H1 (cell line): ENCODE measurements around the gene PPP4R3A. TPM values are rescaled to one million over a fixed set of nuclear protein-coding genes. Genes with fewer than 3 reads are reported as not detected.

Source experiments
- CTCF ChIA-PET: fragments of 300-600 bp; sonication (Branson Sonifier 250); formaldehyde crosslinking; loops from one replicate; lab custom pipeline; 2021; ENCODE audit not compliant: partially characterized antibody; lab: Charles Lee
- POLR2A ChIA-PET: fragments of 300-600 bp; sonication (Branson Sonifier 250); formaldehyde crosslinking; loops from one replicate; lab custom pipeline; 2021; ENCODE audit warnings: inconsistent platforms; ENCODE audit not compliant: partially characterized antibody; lab: Charles Lee
- DNase-seq, 2 experiments: peaks; one replicate each; pipeline versions ENCODE4 v3.0.0 to v3.0.0-alpha.2; 2010 to 2022; ENCODE audit warnings: low spot score in 2 of 2, low read depth in 1 of 2, mixed read lengths in 1 of 2
- FAIRE-seq: peaks from 2 replicates; lab custom pipeline; 2011; peaks lifted over from hg19 to GRCh38; lab: Jason Lieb, UNC
- H2AFZ ChIP-seq: 2 replicates; pipeline ENCODE4 v1.8.1; 2012; ENCODE audit warnings: low read length, inconsistent platforms
- H2AK5ac ChIP-seq: 2 replicates; pipeline ENCODE4 v1.6.1; 2013; ENCODE audit warnings: low read depth, low read length
- H2BK120ac ChIP-seq: replicated peaks from 2 replicates; pipeline ENCODE3; 2013; ENCODE audit warnings: low read depth, low read length, inconsistent platforms
- H2BK12ac ChIP-seq: 2 replicates; pipeline ENCODE4 v1.6.1; 2013; ENCODE audit warnings: low read depth, low read length
- H2BK15ac ChIP-seq: 2 replicates; pipeline ENCODE4 v1.6.1; 2013; ENCODE audit warnings: low read length
- H2BK20ac ChIP-seq: 2 replicates; pipeline ENCODE4 v1.6.1; 2013; ENCODE audit warnings: low read length
- H2BK5ac ChIP-seq: 2 replicates; pipeline ENCODE4 v1.6.1; 2013; ENCODE audit warnings: low read depth, low read length
- H3K14ac ChIP-seq: 2 replicates; pipeline ENCODE4 v1.6.1; 2013; ENCODE audit warnings: inconsistent platforms; ENCODE audit not compliant: insufficient read length
- H3K18ac ChIP-seq: 2 replicates; pipeline ENCODE4 v1.6.1; 2013; ENCODE audit warnings: low read length; ENCODE audit errors: extremely low read depth
- H3K23ac ChIP-seq: 2 replicates; pipeline ENCODE4 v1.6.1; 2013; ENCODE audit warnings: inconsistent platforms; ENCODE audit not compliant: insufficient read length
- H3K23me2 ChIP-seq: 2 replicates; pipeline ENCODE4 v1.6.1; 2013; ENCODE audit warnings: low read depth, low read length
- H3K27ac ChIP-seq: 2 replicates; pipeline ENCODE4 v1.6.1; 2011; ENCODE audit warnings: low read depth, low read length, inconsistent platforms
- H3K27me3 ChIP-seq, 4 experiments: replicated peaks in 1 of 4; 1 replicate in 1 of 4; 2 replicates in 3 of 4; pipeline versions ENCODE4 v1.6.1 to v1.8.1; 2011 to 2013; ENCODE audit warnings: low read length in 3 of 4, mild to moderate bottlenecking in 3 of 4, inconsistent platforms in 2 of 4, mixed read lengths in 2 of 4, moderate library complexity in 1 of 4; ENCODE audit not compliant: control insufficient read depth in 3 of 4, insufficient read depth in 3 of 4; ENCODE audit errors: extremely low read depth in 1 of 4
- H3K36me3 ChIP-seq, 4 experiments: 2 replicates each; pipeline versions ENCODE4 v1.6.1 to v1.8.1; 2011 to 2013; ENCODE audit warnings: mild to moderate bottlenecking in 4 of 4, low read length in 3 of 4, moderate library complexity in 2 of 4, control low read depth in 1 of 4, inconsistent platforms in 1 of 4; ENCODE audit not compliant: insufficient read depth in 4 of 4, control insufficient read depth in 2 of 4
- H3K4ac ChIP-seq: replicated peaks from 2 replicates; pipeline ENCODE3; 2013; ENCODE audit warnings: low read length, low read depth, mixed read lengths, inconsistent platforms; ENCODE audit not compliant: insufficient read length
- H3K4me1 ChIP-seq, 4 experiments: replicated peaks in 1 of 4; 1 replicate in 1 of 4; 2 replicates in 3 of 4; pipeline versions ENCODE4 v1.6.1 to v1.8.1; 2011 to 2013; ENCODE audit warnings: low read length in 3 of 4, inconsistent platforms in 2 of 4, mixed read lengths in 1 of 4; ENCODE audit not compliant: insufficient read depth in 4 of 4, control insufficient read depth in 3 of 4
- H3K4me2 ChIP-seq, 2 experiments: 2 replicates each; pipeline versions ENCODE4 v1.6.1 to v1.8.1; 2011 to 2013; ENCODE audit warnings: low read depth in 2 of 2, low read length in 2 of 2, control low read depth in 1 of 2, inconsistent platforms in 1 of 2, mild to moderate bottlenecking in 1 of 2; ENCODE audit not compliant: insufficient read depth in 1 of 2
- H3K4me3 ChIP-seq, 4 experiments: fragments of 200-600, 300-600 bp in 1 of 4; sonication (generic), shearing (Covaris generic), sonication (Bioruptor Twin) in 1 of 4; 2 replicates each; pipeline versions ENCODE4 v1.5.1 to v1.8.1; 2011 to 2016; ENCODE audit warnings: low read length in 4 of 4, low read depth in 3 of 4, control low read depth in 2 of 4, inconsistent platforms in 2 of 4, mild to moderate bottlenecking in 2 of 4, mixed read lengths in 1 of 4, moderate library complexity in 1 of 4; ENCODE audit not compliant: insufficient read depth in 2 of 4; ENCODE audit errors: extremely low read depth in 1 of 4
- H3K56ac ChIP-seq: replicated peaks from 2 replicates; pipeline ENCODE3; 2013; ENCODE audit warnings: low read depth, mild to moderate bottlenecking, mixed read lengths, low read length, inconsistent platforms; ENCODE audit not compliant: insufficient read length
- H3K79me1 ChIP-seq: 2 replicates; pipeline ENCODE4 v1.6.1; 2013; ENCODE audit warnings: low read depth, low read length, control low read depth
- H3K79me2 ChIP-seq, 2 experiments: 2 replicates each; pipeline versions ENCODE4 v1.6.1 to v1.8.1; 2012 to 2013; ENCODE audit warnings: low read length in 2 of 2, mild to moderate bottlenecking in 2 of 2, inconsistent platforms in 1 of 2; ENCODE audit not compliant: insufficient read depth in 2 of 2, control insufficient read depth in 1 of 2
- H3K9ac ChIP-seq, 4 experiments: replicated peaks in 1 of 4; 1 replicate in 1 of 4; 2 replicates in 3 of 4; pipeline versions ENCODE4 v1.6.1 to v1.8.1; 2011 to 2013; ENCODE audit warnings: low read depth in 3 of 4, low read length in 3 of 4, control low read depth in 2 of 4, mild to moderate bottlenecking in 2 of 4, moderate library complexity in 2 of 4, inconsistent platforms in 1 of 4; ENCODE audit errors: extremely low read depth in 1 of 4
- H3K9me3 ChIP-seq, 2 experiments: 2 replicates each; pipeline versions ENCODE4 v1.6.1 to v1.8.1; 2012 to 2013; ENCODE audit warnings: mild to moderate bottlenecking in 2 of 2, moderate library complexity in 2 of 2, control low read depth in 1 of 2, inconsistent platforms in 1 of 2, low read depth in 1 of 2, low read length in 1 of 2, mixed read lengths in 1 of 2; ENCODE audit not compliant: insufficient read depth in 2 of 2
- H4K20me1 ChIP-seq, 2 experiments: replicated peaks in 1 of 2; 2 replicates each; pipeline versions ENCODE3 to v1.8.1; 2011 to 2013; ENCODE audit warnings: inconsistent platforms in 2 of 2, low read length in 2 of 2, mild to moderate bottlenecking in 1 of 2; ENCODE audit not compliant: insufficient read depth in 2 of 2, control insufficient read depth in 1 of 2
- H4K5ac ChIP-seq: 2 replicates; pipeline ENCODE4 v1.6.1; 2013; ENCODE audit warnings: low read length, low read depth, mixed read lengths, inconsistent platforms; ENCODE audit not compliant: insufficient read length
- H4K8ac ChIP-seq: 2 replicates; pipeline ENCODE4 v1.8.0; 2013; ENCODE audit warnings: mild to moderate bottlenecking, moderate library complexity, low read length, inconsistent platforms; ENCODE audit not compliant: insufficient read depth; ENCODE audit errors: extremely low read depth
- H4K91ac ChIP-seq: replicated peaks from 2 replicates; pipeline ENCODE3; 2013; ENCODE audit warnings: low read length, mixed read lengths, inconsistent platforms; ENCODE audit not compliant: insufficient read length
- CREB1 ChIP-seq: IDR thresholded peaks from 2 replicates; pipeline ENCODE4 v1.6.1; 2012; ENCODE audit warnings: inconsistent platforms
- MAFK ChIP-seq: IDR thresholded peaks from 2 replicates; pipeline ENCODE4 v1.6.1; 2012; ENCODE audit warnings: low read depth, mild to moderate bottlenecking, improper control_type of control experiment, low read length
- RBBP5 ChIP-seq: IDR thresholded peaks from 2 replicates; pipeline ENCODE4 v1.7.1; 2012; ENCODE audit warnings: low read depth, mild to moderate bottlenecking, inconsistent platforms, low read length, moderate library complexity, borderline replicate concordance
- RFX5 ChIP-seq: IDR thresholded peaks from 2 replicates; pipeline ENCODE4 v1.6.1; 2011; ENCODE audit warnings: low read depth, low read length, improper control_type of control experiment, borderline replicate concordance
- WGBS, 2 experiments: shearing (Covaris generic) in 1 of 2; methylation state at CpG; one replicate each; pipeline versions ENCODE4 v1.1.6 to v1.1.7; 2013 to 2015; ENCODE audit warnings: low lambda C conversion rate in 2 of 2, mixed read lengths in 2 of 2, inconsistent platforms in 1 of 2, low coverage in 1 of 2, missing lambda C conversion rate in 1 of 2; ENCODE audit not compliant: insufficient replicate concordance in 2 of 2, insufficient coverage in 1 of 2, insufficient read length in 1 of 2; ENCODE audit errors: extremely low coverage in 1 of 2, missing lambda C conversion rate in 1 of 2; 5-methylcytosine and 5-hydroxymethylcytosine counted together
- polyA plus RNA-seq, 7 experiments: library from polyadenylated mRNA; depleted of rRNA in 3 of 7; stranded (reverse) in 5 of 7; unstranded in 2 of 7; fragments of >200 nt in 5 of 7; fragments of 200-250 nt in 2 of 7; gene quantifications; 1 replicate in 5 of 7; 2 replicates in 1 of 7; 4 replicates in 1 of 7; pipeline versions ENCODE4 v1.2.1 to v1.2.3, GENCODE V29; 2011 to 2013; ENCODE audit warnings: missing spikeins in 2 of 7, mixed read lengths in 2 of 7
- total RNA-seq: library from RNA; stranded (reverse); fragmentation: NEBNext Ultra II Directional; extraction: Animal tissue kit (Norgen Biotek cat#: 25700); gene quantifications from 2 replicates; pipeline ENCODE4 v1.2.1, GENCODE V29; 2021

The PPP4R3A gene
- total and polyA plus RNA-seq, 2 of the 8 experiments (the other 6 are each of a cell fraction or from before 2014, with no cell fraction given): 31.7 to 122 TPM

DNA sequence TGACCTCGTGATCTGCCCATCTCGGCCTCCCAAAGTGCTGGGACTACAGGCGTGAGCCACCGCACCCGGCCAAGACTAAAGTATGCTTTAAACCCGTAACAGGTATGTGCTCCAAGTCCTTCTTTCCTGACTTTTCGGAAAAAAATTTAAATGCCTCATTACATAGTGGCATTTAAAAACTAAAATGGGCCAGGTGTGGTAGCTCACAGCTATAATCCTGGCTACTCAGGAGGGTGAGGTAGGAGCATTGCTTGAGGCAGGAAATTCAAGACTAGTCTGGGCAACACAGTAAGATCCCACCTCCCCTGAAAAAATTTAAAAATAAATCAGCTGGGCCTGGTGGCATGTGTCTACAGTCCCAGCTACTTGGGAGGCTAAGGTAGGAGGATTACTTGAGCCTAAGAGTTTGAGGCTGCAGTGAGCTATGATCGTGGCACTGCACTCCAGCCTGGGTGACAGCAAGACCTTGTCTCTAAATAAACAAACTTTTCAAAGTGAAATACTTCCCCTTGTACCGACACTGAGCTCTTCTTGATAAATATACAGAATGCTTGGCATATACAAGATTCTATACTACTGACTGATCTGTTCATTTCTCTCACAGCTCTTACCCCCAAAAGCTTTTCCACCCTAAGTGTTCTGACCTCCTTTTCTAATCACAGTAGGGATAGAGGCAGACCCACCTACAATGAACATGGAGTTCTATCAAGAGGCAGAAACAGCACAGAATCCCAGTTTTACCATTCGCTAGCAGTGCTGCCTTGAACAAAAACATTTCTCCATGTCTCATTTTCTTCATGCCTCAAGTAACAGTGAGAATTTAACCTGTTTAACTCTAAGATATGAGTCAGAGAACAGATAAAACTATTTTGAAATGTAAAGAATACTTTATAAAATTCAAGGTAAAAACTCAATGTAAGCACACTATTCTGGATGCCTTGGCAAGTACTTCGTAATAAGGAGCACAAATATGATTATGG lies 7.9 kb downstream of the PPP4R3A start:
- H2BK15ac ChIP-seq: no peak overlapping the region
- no peak overlapping the region for H4K8ac ChIP-seq
- H3K4ac ChIP-seq: no peak overlapping the region
- H2BK5ac ChIP-seq: no peak overlapping the region
- H4K20me1 ChIP-seq: peaks cover 14 to 23% of the 10 kb centered on the region in 2 experiments
- H3K56ac ChIP-seq: no peak overlapping the region
- H3K4me1 ChIP-seq: no peaks in the 10 kb centered on the region; a peak in 1 of 7 replicates
- ChIA-PET CTCF (interaction anchor here (0.6 kb wide), 3 partner anchors 75 to 239 kb away, joined by 3 read pairs; no protein-coding TSS in a partner anchor), POLR2A (interaction anchor here (0.6 to 3.4 kb wide), 3 partner anchors 8 to 349 kb away, joined by 3 to 23 read pairs (median 3); partner anchors contain the start of gene PPP4R3A)
- no peak overlapping the region for H2AK5ac ChIP-seq
- WGBS, 2 experiments: 93% methylated on average over 11 of the region's 11 CpGs; no CpG with 5 or more reads in 1 of the 2 experiments
- H2BK12ac ChIP-seq: no peak overlapping the region
- no peak overlapping the region for H3K27ac ChIP-seq
- H2AFZ ChIP-seq: no peak overlapping the region
- no peak overlapping the region for H3K14ac ChIP-seq
- no peak overlapping the region for H4K5ac ChIP-seq
- H3K9ac ChIP-seq: no peak overlapping the region
- H3K36me3 ChIP-seq: peaks cover 0 to 42% (median 4%) of the 10 kb centered on the region in 4 experiments; a peak in 4 of 8 replicates
- no peak overlapping the region for H3K4me3 ChIP-seq
- TF ChIP-seq MAFK (no peak), CREB1 (no peak), RBBP5 (no peak), RFX5 (no peak)
- H3K79me2 ChIP-seq: peaks cover 52 to 97% of the 10 kb centered on the region in 2 experiments
- no peaks in the 10 kb centered on the region; the same call in 1 of the 2 replicates for H3K79me1 ChIP-seq
- no peak overlapping the region for H2BK20ac ChIP-seq
- no peaks in the 10 kb centered on the region for H3K23me2 ChIP-seq
- no peak overlapping the region for H3K23ac ChIP-seq
- no peak for FAIRE-seq
- DNase-seq: no peak
- H3K18ac ChIP-seq: no peak overlapping the region
- no peak overlapping the region for H4K91ac ChIP-seq
- H2BK120ac ChIP-seq: no peak overlapping the region
- H3K4me2 ChIP-seq: no peak overlapping the region
- no peaks in the 10 kb centered on the region for H3K27me3 ChIP-seq
- H3K9me3 ChIP-seq: no peaks in the 10 kb centered on the region
